Endodermal cell (in vitro differentiated cells): ENCODE measurements around the gene DVL1. TPM values are rescaled to one million over a fixed set of nuclear protein-coding genes. Genes with fewer than 3 reads are reported as not detected.

ENCODE experiments used
- DNase-seq: peaks from one replicate; pipeline ENCODE4 v3.0.0-alpha.2; 2017
- H3K27ac ChIP-seq: 2 replicates; pipeline ENCODE4 v1.5.1; 2013; ENCODE audit warnings: mild to moderate bottlenecking, low read depth, low read length, moderate library complexity
- H3K27me3 ChIP-seq: 2 replicates; pipeline ENCODE4 v1.6.1; 2013; ENCODE audit warnings: mild to moderate bottlenecking, low read length, moderate library complexity; ENCODE audit not compliant: insufficient read depth, control insufficient read depth, poor library complexity, severe bottlenecking
- H3K36me3 ChIP-seq: 2 replicates; pipeline ENCODE4 v1.7.0; 2013; ENCODE audit warnings: mild to moderate bottlenecking, low read length, moderate library complexity; ENCODE audit not compliant: control insufficient read depth, insufficient read depth
- H3K4me1 ChIP-seq: one replicate; pipeline ENCODE4 v1.7.0; 2013; ENCODE audit warnings: low read length; ENCODE audit not compliant: control insufficient read depth, insufficient read depth
- H3K4me3 ChIP-seq: 2 replicates; pipeline ENCODE4 v1.5.1; 2013; ENCODE audit warnings: mild to moderate bottlenecking, low read length, moderate library complexity
- H3K9ac ChIP-seq: 2 replicates; pipeline ENCODE4 v1.6.1; 2013; ENCODE audit warnings: mild to moderate bottlenecking, low read length, moderate library complexity; ENCODE audit not compliant: poor library complexity, severe bottlenecking; ENCODE audit errors: extremely low read depth
- H3K9me3 ChIP-seq: 2 replicates; pipeline ENCODE4 v1.6.1; 2013; ENCODE audit warnings: mild to moderate bottlenecking, low read length, moderate library complexity; ENCODE audit not compliant: control insufficient read depth
- H3K27ac Mint-ChIP-seq: 2 replicates; pipeline ENCODE4 v1.8.0; 2020; ENCODE audit warnings: mixed read lengths
- H3K27me3 Mint-ChIP-seq: 2 replicates; pipeline ENCODE4 v1.8.0; 2021; ENCODE audit warnings: mild to moderate bottlenecking, mixed read lengths; ENCODE audit not compliant: insufficient read depth
- H3K36me3 Mint-ChIP-seq: 2 replicates; pipeline ENCODE4 v1.8.0; 2020; ENCODE audit warnings: low read depth, mixed read lengths
- H3K4me1 Mint-ChIP-seq: 2 replicates; pipeline ENCODE4 v1.8.0; 2020; ENCODE audit warnings: mixed read lengths
- H3K4me3 Mint-ChIP-seq: 2 replicates; pipeline ENCODE4 v1.8.0; 2020; ENCODE audit warnings: mild to moderate bottlenecking, moderate library complexity, mixed read lengths
- H3K9me3 Mint-ChIP-seq: 2 replicates; pipeline ENCODE4 v1.8.0; 2020; ENCODE audit warnings: mild to moderate bottlenecking, mixed read lengths
- WGBS, 2 experiments: methylation state at CpG; one replicate each; pipeline versions ENCODE4 v1.1.5 to v1.1.7; 2013; ENCODE audit warnings: missing lambda C conversion rate in 2 of 2, mixed read lengths in 1 of 2; ENCODE audit not compliant: insufficient coverage in 1 of 2, insufficient read length in 1 of 2; 5-methylcytosine and 5-hydroxymethylcytosine counted together
- total RNA-seq, 2 donors: library from RNA; stranded (reverse); fragmentation: NEBNext Ultra II Directional in 1 of 2; extraction: Animal tissue kit (Norgen Biotek cat#: 25700) in 1 of 2; gene quantifications; 2 replicates in 1 of 2; 3 replicates in 1 of 2; pipeline ENCODE4 v1.2.1, GENCODE V29; 2021
- TF ChIP-seq, protein P1 (sequence below): fragments of 200-600 bp; sonication (generic); conservative IDR thresholded peaks from 2 replicates; pipeline ENCODE4 v1.5.0; 2021; ENCODE audit warnings: antibody characterized with exemption, mild to moderate bottlenecking

Gene DVL1
- total RNA-seq, 2 donors from 2014 or later: 71.9 to 73.3 TPM

GRCh38 chr1:1346501-1346890, 2.7 kb downstream of the DVL1 start:
- no peaks in the 10 kb centered on the region for H3K27me3 ChIP-seq
- Mint-ChIP-seq H3K27me3 (no peaks in the 10 kb centered on the region), H3K9me3 (no peaks in the 10 kb centered on the region), H3K36me3 (peaks cover under 1% of the 10 kb centered on the region), H3K4me3 (peak overlapping the region; percentile 67), H3K27ac (no peak overlapping the region), H3K4me1 (peaks cover 2% of the 10 kb centered on the region)
- TF ChIP-seq, protein P1, sequence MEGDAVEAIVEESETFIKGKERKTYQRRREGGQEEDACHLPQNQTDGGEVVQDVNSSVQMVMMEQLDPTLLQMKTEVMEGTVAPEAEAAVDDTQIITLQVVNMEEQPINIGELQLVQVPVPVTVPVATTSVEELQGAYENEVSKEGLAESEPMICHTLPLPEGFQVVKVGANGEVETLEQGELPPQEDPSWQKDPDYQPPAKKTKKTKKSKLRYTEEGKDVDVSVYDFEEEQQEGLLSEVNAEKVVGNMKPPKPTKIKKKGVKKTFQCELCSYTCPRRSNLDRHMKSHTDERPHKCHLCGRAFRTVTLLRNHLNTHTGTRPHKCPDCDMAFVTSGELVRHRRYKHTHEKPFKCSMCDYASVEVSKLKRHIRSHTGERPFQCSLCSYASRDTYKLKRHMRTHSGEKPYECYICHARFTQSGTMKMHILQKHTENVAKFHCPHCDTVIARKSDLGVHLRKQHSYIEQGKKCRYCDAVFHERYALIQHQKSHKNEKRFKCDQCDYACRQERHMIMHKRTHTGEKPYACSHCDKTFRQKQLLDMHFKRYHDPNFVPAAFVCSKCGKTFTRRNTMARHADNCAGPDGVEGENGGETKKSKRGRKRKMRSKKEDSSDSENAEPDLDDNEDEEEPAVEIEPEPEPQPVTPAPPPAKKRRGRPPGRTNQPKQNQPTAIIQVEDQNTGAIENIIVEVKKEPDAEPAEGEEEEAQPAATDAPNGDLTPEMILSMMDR: no peak
- H3K4me3 ChIP-seq: no peak overlapping the region
- peaks cover 5% of the 10 kb centered on the region for H3K4me1 ChIP-seq
- no peak for DNase-seq
- peaks cover 1% of the 10 kb centered on the region for H3K36me3 ChIP-seq
- H3K27ac ChIP-seq: no peak overlapping the region
- 92 to 98% methylated on average over 8 to 10 of the region's 10 CpGs for WGBS, 2 experiments
- H3K9me3 ChIP-seq: no peaks in the 10 kb centered on the region
- H3K9ac ChIP-seq: no peak overlapping the region

DNA sequence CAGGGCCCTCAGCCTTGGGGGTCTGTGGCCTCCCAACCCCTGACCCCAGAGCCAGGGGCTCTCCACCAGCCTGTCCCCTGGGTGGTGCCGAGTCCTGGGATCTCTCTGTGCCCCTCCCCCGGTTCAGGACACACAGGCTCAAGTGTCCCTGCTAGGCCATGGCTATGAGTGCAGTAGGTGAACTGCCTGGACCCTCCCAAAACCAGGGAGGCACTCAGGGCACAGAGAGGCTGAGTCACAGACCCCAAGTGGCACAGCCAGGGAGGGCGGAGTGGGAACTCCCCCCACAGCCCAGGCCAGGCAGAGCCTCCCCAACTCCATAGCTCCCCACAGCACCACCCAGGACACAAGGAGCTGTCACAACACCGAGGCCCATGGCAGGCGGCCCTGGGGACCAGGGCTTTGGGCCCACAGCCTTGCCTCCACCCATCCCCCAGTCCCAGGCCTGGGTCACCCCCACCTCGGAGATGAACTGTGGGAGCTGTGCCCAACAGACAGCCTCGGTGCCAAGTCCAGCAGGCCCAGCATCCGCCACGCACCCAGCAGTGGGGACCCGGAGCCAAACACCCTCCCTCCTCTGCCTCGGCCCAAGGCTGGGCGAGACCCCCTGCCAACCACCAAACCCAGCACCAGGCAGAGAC, 3.2 kb downstream of the DVL1 start:
- Histone ChIP-seq H3K4me3 (no peak overlapping the region), H3K9me3 (no peaks in the 10 kb centered on the region), H3K27ac (no peak overlapping the region), H3K4me1 (peaks cover 5% of the 10 kb centered on the region), H3K36me3 (peaks cover 6% of the 10 kb centered on the region), H3K27me3 (no peaks in the 10 kb centered on the region), H3K9ac (no peak overlapping the region)
- peaks cover 5% of the 10 kb centered on the region for H3K36me3 Mint-ChIP-seq
- peaks cover 2% of the 10 kb centered on the region for H3K4me1 Mint-ChIP-seq
- no peaks in the 10 kb centered on the region for H3K27me3 Mint-ChIP-seq
- no peak for DNase-seq
- no peak overlapping the region for H3K27ac Mint-ChIP-seq
- H3K9me3 Mint-ChIP-seq: no peaks in the 10 kb centered on the region
- no peak overlapping the region for H3K4me3 Mint-ChIP-seq
- TF ChIP-seq, protein P1: no peak
- WGBS, 2 experiments: 96 to 98% methylated on average over 11 to 12 of the region's 12 CpGs

DNA sequence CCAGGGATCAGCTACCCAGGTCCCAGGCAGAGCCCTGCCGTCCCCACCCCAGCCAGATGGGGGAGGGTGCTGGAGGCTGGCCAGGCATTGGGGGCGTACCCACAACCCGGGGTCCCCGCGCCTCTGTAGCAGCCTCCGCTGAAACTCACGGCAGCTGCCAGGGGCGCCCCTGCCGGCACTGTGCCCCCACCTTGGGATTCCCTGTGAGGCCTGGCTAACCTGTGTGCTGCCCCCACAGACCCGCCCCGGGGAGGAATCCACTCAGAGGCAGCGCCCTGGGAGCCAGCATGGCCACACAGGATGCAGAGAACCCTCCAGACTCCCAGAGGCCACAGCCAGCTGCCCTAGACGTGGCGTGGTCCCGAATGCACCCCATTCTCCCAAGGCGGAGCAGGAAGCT, 3.8 kb downstream of the DVL1 start:
- no peak for DNase-seq
- 94 to 97% methylated on average over 12 to 16 of the region's 16 CpGs for WGBS, 2 experiments

More for the DNA sequence above, 3.8 kb downstream of the DVL1 start:
- Histone ChIP-seq H3K4me3 (no peak overlapping the region), H3K9ac (no peak overlapping the region), H3K36me3 (peaks cover 12% of the 10 kb centered on the region), H3K9me3 (no peaks in the 10 kb centered on the region), H3K4me1 (peaks cover 5% of the 10 kb centered on the region), H3K27ac (no peak overlapping the region), H3K27me3 (no peaks in the 10 kb centered on the region)
- TF ChIP-seq, protein P1: no peak
- Mint-ChIP-seq H3K4me1 (peaks cover 2% of the 10 kb centered on the region), H3K36me3 (peaks cover 11% of the 10 kb centered on the region), H3K9me3 (no peaks in the 10 kb centered on the region), H3K27me3 (no peaks in the 10 kb centered on the region), H3K27ac (no peak overlapping the region), H3K4me3 (no peak overlapping the region)
